GM19463 (cell line): ENCODE data around the gene ZACN.

Experiments used
- ATAC-seq: cut with Tn5 transposase; IDR thresholded peaks from one replicate; pipeline ENCODE4 v1.9.1; 2021; ENCODE audit warnings: mild to moderate bottlenecking, moderate library complexity; ENCODE audit not compliant: unreplicated experiment

ZACN gene

GRCh38 chr17:76080768-76081287 is 1.8 kb downstream of the ZACN start:
- ATAC-seq = no peak

- no peak for ATAC-seq
Observed at GRCh38 chr17:76081295-76082210, 2.6 kb downstream of the ZACN start.

GRCh38 chr17:76082326-76083251 is 3.6 kb downstream of the ZACN start:
- ATAC-seq = no peak

- no peak for ATAC-seq
Observed at GRCh38 chr17:76083536-76084182, 4.7 kb downstream of the ZACN start.

GRCh38 chr17:76085066-76085730 is 6.2 kb downstream of the ZACN start:
- ATAC-seq = no peak

GRCh38 chr17:76085731-76086366 is 6.9 kb downstream of the ZACN start:
- ATAC-seq = no peak

GRCh38 chr17:76086384-76086783 is 7.4 kb downstream of the ZACN start:
- no peak for ATAC-seq

GRCh38 chr17:76087531-76087930 is 8.5 kb downstream of the ZACN start:
- ATAC-seq = no peak

GRCh38 chr17:76088041-76088867 is 9.3 kb downstream of the ZACN start:
- ATAC-seq = no peak

- ATAC-seq = no peak
Observed at GRCh38 chr17:76088868-76089576, 10.0 kb downstream of the ZACN start.

- no peak for ATAC-seq
Observed at GRCh38 chr17:76089680-76090516, 10.9 kb downstream of the ZACN start.

- ATAC-seq = no peak
Observed at GRCh38 chr17:76090517-76091129, 11.6 kb downstream of the ZACN start.

- no peak for ATAC-seq
Observed at GRCh38 chr17:76091526-76092286, 12.7 kb downstream of the ZACN start.

- no peak for ATAC-seq
Observed at GRCh38 chr17:76092526-76093413, 13.8 kb downstream of the ZACN start.

- ATAC-seq = no peak
Observed at GRCh38 chr17:76094046-76094445, 15.1 kb downstream of the ZACN start.
